Measurements from ENCODE around the gene FAM161B.

FAM161B gene

DNA sequence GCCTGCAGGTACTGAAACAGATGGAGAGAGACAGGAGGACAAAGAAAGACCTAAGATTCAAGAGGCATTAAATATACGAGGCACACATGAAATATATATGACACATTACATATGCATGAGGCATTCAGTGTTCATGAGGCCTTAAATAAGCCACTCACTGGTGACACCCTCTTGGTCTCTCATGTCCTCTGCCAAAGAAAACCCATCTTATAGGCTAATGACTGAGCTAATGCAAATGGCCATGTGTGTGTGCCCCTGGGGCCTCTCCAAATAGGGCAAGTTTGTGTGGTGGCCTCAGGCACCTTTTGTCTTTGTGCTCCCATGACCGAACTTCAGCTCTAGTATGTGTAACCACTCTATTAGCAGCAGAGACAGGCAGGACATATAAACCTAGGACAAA is 19.0 kb upstream of the FAM161B start:
- H3K4me3 ChIP-seq (ENCODE audit: low read depth, low read length): no peak overlapping the region
- peaks cover 5 to 26% of the 10 kb centered on the region in 2 experiments; a peak in 2 of 3 replicates for H3K36me3 ChIP-seq (ENCODE audit: control insufficient read depth in 2 of 2, insufficient read depth in 1 of 2, low read length in 2 of 2)
- H3K9me3 ChIP-seq (ENCODE audit: control insufficient read depth, insufficient read depth, low read depth, low read length): no peaks in the 10 kb centered on the region
- H3K27ac ChIP-seq (ENCODE audit: extremely low read depth, low read depth, low read length): no peak overlapping the region
- H3K4me1 ChIP-seq (ENCODE audit: control insufficient read depth, insufficient read depth, low read length): peaks cover 3% of the 10 kb centered on the region; the same call in 1 of the 2 replicates
- ChIA-PET POLR2A (no interaction called here), CTCF (no interaction called here)
- no peak for TF ChIP-seq ZSCAN16 (tag by site-specific recombination; IDR thresholded peaks at IDR 0.05)
- no peak for TF ChIP-seq ZBTB21 (tag by site-specific recombination; IDR thresholded peaks at IDR 0.05)
- TF ChIP-seq ZNF239 (tag by site-specific recombination; IDR thresholded peaks at IDR 0.05): no peak
- TF ChIP-seq, protein P1, sequence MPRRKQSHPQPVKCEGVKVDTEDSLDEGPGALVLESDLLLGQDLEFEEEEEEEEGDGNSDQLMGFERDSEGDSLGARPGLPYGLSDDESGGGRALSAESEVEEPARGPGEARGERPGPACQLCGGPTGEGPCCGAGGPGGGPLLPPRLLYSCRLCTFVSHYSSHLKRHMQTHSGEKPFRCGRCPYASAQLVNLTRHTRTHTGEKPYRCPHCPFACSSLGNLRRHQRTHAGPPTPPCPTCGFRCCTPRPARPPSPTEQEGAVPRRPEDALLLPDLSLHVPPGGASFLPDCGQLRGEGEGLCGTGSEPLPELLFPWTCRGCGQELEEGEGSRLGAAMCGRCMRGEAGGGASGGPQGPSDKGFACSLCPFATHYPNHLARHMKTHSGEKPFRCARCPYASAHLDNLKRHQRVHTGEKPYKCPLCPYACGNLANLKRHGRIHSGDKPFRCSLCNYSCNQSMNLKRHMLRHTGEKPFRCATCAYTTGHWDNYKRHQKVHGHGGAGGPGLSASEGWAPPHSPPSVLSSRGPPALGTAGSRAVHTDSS (tag by site-specific recombination; IDR thresholded peaks at IDR 0.05): no peak
- TF ChIP-seq, protein P2, sequence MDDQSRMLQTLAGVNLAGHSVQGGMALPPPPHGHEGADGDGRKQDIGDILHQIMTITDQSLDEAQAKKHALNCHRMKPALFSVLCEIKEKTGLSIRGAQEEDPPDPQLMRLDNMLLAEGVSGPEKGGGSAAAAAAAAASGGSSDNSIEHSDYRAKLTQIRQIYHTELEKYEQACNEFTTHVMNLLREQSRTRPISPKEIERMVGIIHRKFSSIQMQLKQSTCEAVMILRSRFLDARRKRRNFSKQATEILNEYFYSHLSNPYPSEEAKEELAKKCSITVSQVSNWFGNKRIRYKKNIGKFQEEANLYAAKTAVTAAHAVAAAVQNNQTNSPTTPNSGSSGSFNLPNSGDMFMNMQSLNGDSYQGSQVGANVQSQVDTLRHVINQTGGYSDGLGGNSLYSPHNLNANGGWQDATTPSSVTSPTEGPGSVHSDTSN (CRISPR knock-in tag; IDR thresholded peaks at IDR 0.05): no peak
- TF ChIP-seq ZNF629 (tag by site-specific recombination; IDR thresholded peaks at IDR 0.05): no peak
- no peak for TF ChIP-seq SETDB1 (IDR thresholded peaks at IDR 0.05; ENCODE audit: insufficient read length, low read length)
- TF ChIP-seq, protein P3, sequence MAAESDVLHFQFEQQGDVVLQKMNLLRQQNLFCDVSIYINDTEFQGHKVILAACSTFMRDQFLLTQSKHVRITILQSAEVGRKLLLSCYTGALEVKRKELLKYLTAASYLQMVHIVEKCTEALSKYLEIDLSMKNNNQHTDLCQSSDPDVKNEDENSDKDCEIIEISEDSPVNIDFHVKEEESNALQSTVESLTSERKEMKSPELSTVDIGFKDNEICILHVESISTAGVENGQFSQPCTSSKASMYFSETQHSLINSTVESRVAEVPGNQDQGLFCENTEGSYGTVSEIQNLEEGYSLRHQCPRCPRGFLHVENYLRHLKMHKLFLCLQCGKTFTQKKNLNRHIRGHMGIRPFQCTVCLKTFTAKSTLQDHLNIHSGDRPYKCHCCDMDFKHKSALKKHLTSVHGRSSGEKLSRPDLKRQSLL (tag by site-specific recombination; IDR thresholded peaks at IDR 0.05): no peak
- TF ChIP-seq HIC1 (tag by site-specific recombination; IDR thresholded peaks at IDR 0.05): no peak
- TF ChIP-seq GFI1B (tag by site-specific recombination; IDR thresholded peaks at IDR 0.05): no peak
- no peak for TF ChIP-seq ZNF555 (tag by site-specific recombination; conservative IDR thresholded peaks at IDR 0.05)
- no peak for TF ChIP-seq ZNF843 (tag by site-specific recombination; IDR thresholded peaks at IDR 0.05)
- TF ChIP-seq ZNF76 (tag by site-specific recombination; IDR thresholded peaks at IDR 0.05; ENCODE audit: borderline replicate concordance, low read depth): no peak
- no peak for TF ChIP-seq ZNF223 (tag by site-specific recombination; IDR thresholded peaks at IDR 0.05)
- TF ChIP-seq ZNF791 (tag by site-specific recombination; IDR thresholded peaks at IDR 0.05): no peak

DNA sequence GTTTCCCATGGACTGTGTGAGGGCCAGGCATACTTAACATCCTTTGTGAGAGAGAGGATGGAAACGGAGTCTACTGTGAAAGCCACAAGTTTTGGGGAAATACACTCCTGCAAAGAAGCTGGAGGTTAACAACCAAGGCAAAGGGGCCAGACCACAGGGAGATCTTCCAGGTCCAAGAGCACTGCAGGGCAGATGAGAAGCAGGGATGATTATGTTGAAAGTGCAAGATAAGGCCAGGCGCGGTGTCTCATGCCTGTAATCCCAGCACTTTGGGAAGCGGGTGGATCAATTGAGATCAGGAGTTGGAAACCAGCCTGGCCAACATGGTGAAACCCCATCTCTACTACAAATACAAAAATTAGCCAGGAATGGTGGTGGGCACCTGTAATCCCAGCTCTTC is 15.3 kb upstream of the FAM161B start:
- Histone ChIP-seq H3K4me3 (ENCODE audit: low read depth, low read length) (no peak overlapping the region), H3K27ac (ENCODE audit: extremely low read depth, low read depth, low read length) (no peak overlapping the region), H3K9me3 (ENCODE audit: control insufficient read depth, insufficient read depth, low read depth, low read length) (no peaks in the 10 kb centered on the region), H3K4me1 (ENCODE audit: control insufficient read depth, insufficient read depth, low read length) (no peaks in the 10 kb centered on the region), H3K36me3 (ENCODE audit: control insufficient read depth in 2 of 2, insufficient read depth in 1 of 2, low read length in 2 of 2) (peaks cover 36 to 57% of the 10 kb centered on the region in 2 experiments)
- POLR2A ChIA-PET: no interaction called here
- CTCF ChIA-PET: no interaction called here
- no peak for TF ChIP-seq BCL11A (tag by site-specific recombination; IDR thresholded peaks at IDR 0.05; ENCODE audit: low read depth)
- TF ChIP-seq ZBTB48 (tag by site-specific recombination; IDR thresholded peaks at IDR 0.05): no peak
- TF ChIP-seq ZNF701 (tag by site-specific recombination; IDR thresholded peaks at IDR 0.05): no peak
- no peak for TF ChIP-seq ZNF362 (tag by site-specific recombination; IDR thresholded peaks at IDR 0.05)
- no peak for TF ChIP-seq ZNF211 (tag by site-specific recombination; IDR thresholded peaks at IDR 0.05; ENCODE audit: low read depth)
- TF ChIP-seq TRIM28 (IDR thresholded peaks at IDR 0.05; ENCODE audit: borderline replicate concordance, low read length): no peak
- TF ChIP-seq GLIS2 (tag by site-specific recombination; IDR thresholded peaks at IDR 0.05): no peak
- TF ChIP-seq ZNF792 (tag by site-specific recombination; IDR thresholded peaks at IDR 0.05): no peak
- no peak for TF ChIP-seq ZNF670 (tag by site-specific recombination; IDR thresholded peaks at IDR 0.05; ENCODE audit: low read depth)
- TF ChIP-seq PRDM1 (tag by site-specific recombination; IDR thresholded peaks at IDR 0.05): no peak
- TF ChIP-seq RBAK (tag by site-specific recombination; IDR thresholded peaks at IDR 0.05): no peak
- TF ChIP-seq ZNF274 (IDR thresholded peaks at IDR 0.05; ENCODE audit: low read length): no peak
- TF ChIP-seq ZNF274 (tag by site-specific recombination; IDR thresholded peaks at IDR 0.05; ENCODE audit: borderline replicate concordance): no peak
- TF ChIP-seq ZNF426 (tag by site-specific recombination; IDR thresholded peaks at IDR 0.05): no peak
- no peak for TF ChIP-seq ZNF768 (tag by site-specific recombination; IDR thresholded peaks at IDR 0.05)
- TF ChIP-seq ZNF311 (tag by site-specific recombination; IDR thresholded peaks at IDR 0.05; ENCODE audit: borderline replicate concordance): no peak
- TF ChIP-seq KLF16 (tag by site-specific recombination; IDR thresholded peaks at IDR 0.05): no peak
